OCI-LY3 (cell line): ENCODE data around the gene SMCHD1.
"Not testable (repeated sequence)": the region's sequence is repeated elsewhere in the genome, so short reads cannot be mapped to it uniquely, and the experiment has no call there.

Source experiments
- H2AFZ ChIP-seq: fragments of 200-600, 300-600 bp; shearing (Covaris generic); 2 replicates; pipeline ENCODE4 v1.6.0; 2014; ENCODE audit warnings: antibody characterized with exemption, low read depth, low read length
- H3K27ac ChIP-seq: fragments of 200-600, 300-600 bp; sonication (generic); 2 replicates; pipeline ENCODE4 v1.5.1; 2014; ENCODE audit warnings: mild to moderate bottlenecking, low read length, moderate library complexity, mixed read lengths
- H3K27me3 ChIP-seq: fragments of 200-600, 300-600 bp; sonication (generic); 2 replicates; pipeline ENCODE4 v1.6.1; 2014; ENCODE audit warnings: low read depth, low read length, mixed read lengths
- H3K36me3 ChIP-seq: fragments of 200-600, 300-600 bp; sonication (generic); replicated peaks from 2 replicates; pipeline ENCODE3; 2014; ENCODE audit warnings: low read depth, low read length, mixed read lengths
- H3K4me1 ChIP-seq: fragments of 300-600, 200-600 bp; sonication (generic); 2 replicates; pipeline ENCODE4 v1.6.1; 2014; ENCODE audit warnings: low read length, mixed read lengths
- H3K4me2 ChIP-seq: fragments of 200-600, 300-600 bp; sonication (generic); 2 replicates; pipeline ENCODE4 v1.6.1; 2014; ENCODE audit warnings: low read length, mixed read lengths
- H3K4me3 ChIP-seq: fragments of 300-600, 200-600 bp; sonication (generic); 2 replicates; pipeline ENCODE4 v1.5.1; 2014; ENCODE audit warnings: antibody characterized with exemption, mild to moderate bottlenecking, low read length, moderate library complexity
- H3K79me2 ChIP-seq: fragments of 300-600, 200-600 bp; shearing (Covaris generic); 2 replicates; pipeline ENCODE4 v1.6.1; 2014; ENCODE audit warnings: mild to moderate bottlenecking, low read length, mixed read lengths
- H3K9ac ChIP-seq: fragments of 300-600, 200-600 bp; shearing (Covaris generic); 2 replicates; pipeline ENCODE4 v1.6.0; 2014; ENCODE audit warnings: mild to moderate bottlenecking, low read length, moderate library complexity
- H3K9me3 ChIP-seq: fragments of 200-600, 300-600 bp; shearing (Covaris generic); 2 replicates; pipeline ENCODE4 v1.6.1; 2014; ENCODE audit warnings: low read length, mixed read lengths; ENCODE audit not compliant: insufficient read depth
- H4K20me1 ChIP-seq: fragments of 200-600, 300-600 bp; sonication (generic); 2 replicates; pipeline ENCODE4 v1.6.1; 2016; ENCODE audit warnings: low read length, mixed read lengths; ENCODE audit not compliant: insufficient read depth
- CTCF ChIP-seq: fragments of 200-600, 300-600 bp; sonication (generic); IDR thresholded peaks from 2 replicates; pipeline ENCODE4 v1.5.1; 2014; ENCODE audit warnings: antibody characterized with exemption, low read length, low read depth
- EZH2phosphoT487 ChIP-seq: fragments of 200-600 bp; shearing (Covaris generic); IDR thresholded peaks from 2 replicates; pipeline ENCODE4 v1.6.1; 2018; ENCODE audit warnings: antibody characterized with exemption, mixed run types, low read depth

The SMCHD1 gene

GRCh38 chr18:2656237-2656980 lies 883 bp downstream of the SMCHD1 start:
- Histone ChIP-seq H3K4me3 (peak overlapping the region; percentile 87), H3K4me2 (peak overlapping the region; percentile 68), H3K4me1 (peaks cover 33% of the 10 kb centered on the region), H3K27me3 (peaks cover 5% of the 10 kb centered on the region; the same call in 1 of the 2 replicates), H4K20me1 (peaks cover 44% of the 10 kb centered on the region), H3K9me3 (no peaks in the 10 kb centered on the region), H3K27ac (peak overlapping the region; percentile 87), H3K9ac (peak overlapping the region; percentile 87), H3K79me2 (peaks cover 57% of the 10 kb centered on the region), H2AFZ (no peak overlapping the region), H3K36me3 (peaks cover 14% of the 10 kb centered on the region)
- no peak for TF ChIP-seq EZH2phosphoT487
- no peak for TF ChIP-seq CTCF

- peaks cover 17% of the 10 kb centered on the region for H3K36me3 ChIP-seq
- peak overlapping the region; percentile 87 for H3K27ac ChIP-seq
- H3K4me3 ChIP-seq = peak overlapping the region; percentile 87
- TF ChIP-seq CTCF = no peak
- no peak for TF ChIP-seq EZH2phosphoT487
- peaks cover 47% of the 10 kb centered on the region for H4K20me1 ChIP-seq
- H3K4me1 ChIP-seq = peaks cover 33% of the 10 kb centered on the region
- peaks cover 5% of the 10 kb centered on the region; the same call in 1 of the 2 replicates for H3K27me3 ChIP-seq
- peak overlapping the region; percentile 68 for H3K4me2 ChIP-seq
- no peak overlapping the region for H2AFZ ChIP-seq
- no peaks in the 10 kb centered on the region for H3K9me3 ChIP-seq
- peaks cover 62% of the 10 kb centered on the region for H3K79me2 ChIP-seq
- H3K9ac ChIP-seq = peak overlapping the region; percentile 87
These were observed 1.5 kb downstream of the SMCHD1 start for GRCh38 chr18:2656981-2657512.

GRCh38 chr18:2657788-2658458 lies 2.4 kb downstream of the SMCHD1 start:
- Histone ChIP-seq H3K27me3 (peaks cover 2% of the 10 kb centered on the region; the same call in 1 of the 2 replicates), H3K79me2 (peaks cover 71% of the 10 kb centered on the region), H3K9ac (peak overlapping the region; percentile 87; the same call in 1 of the 2 replicates), H3K4me3 (peak overlapping the region; percentile 87), H3K9me3 (no peaks in the 10 kb centered on the region), H3K27ac (peak overlapping the region; percentile 47), H2AFZ (no peak overlapping the region), H4K20me1 (peaks cover 55% of the 10 kb centered on the region), H3K36me3 (peaks cover 17% of the 10 kb centered on the region), H3K4me1 (peaks cover 33% of the 10 kb centered on the region), H3K4me2 (peak overlapping the region; percentile 68)
- no peak for TF ChIP-seq CTCF
- no peak for TF ChIP-seq EZH2phosphoT487

GRCh38 chr18:2660849-2661248 lies 5.3 kb downstream of the SMCHD1 start:
- not testable (repeated sequence) for H3K9me3 ChIP-seq, H3K9ac ChIP-seq, H3K27me3 ChIP-seq, H3K4me3 ChIP-seq, H3K4me2 ChIP-seq, H3K27ac ChIP-seq, H2AFZ ChIP-seq
- Histone ChIP-seq H3K36me3 (peaks cover 25% of the 10 kb centered on the region), H3K4me1 (peaks cover 19% of the 10 kb centered on the region), H3K79me2 (peaks cover 98% of the 10 kb centered on the region), H4K20me1 (peaks cover 83% of the 10 kb centered on the region)

- H3K4me2 ChIP-seq, H2AFZ ChIP-seq, H3K27me3 ChIP-seq, H3K9ac ChIP-seq, H3K9me3 ChIP-seq, H3K4me3 ChIP-seq, H3K27ac ChIP-seq: not testable (repeated sequence)
- H4K20me1 ChIP-seq = peaks cover 86% of the 10 kb centered on the region
- peaks cover 98% of the 10 kb centered on the region for H3K79me2 ChIP-seq
- H3K4me1 ChIP-seq = peaks cover 19% of the 10 kb centered on the region
- peaks cover 37% of the 10 kb centered on the region for H3K36me3 ChIP-seq
These were observed 6.8 kb downstream of the SMCHD1 start for GRCh38 chr18:2662288-2662687.
